ENCODE measurements around the gene ATRX. TPM values are rescaled to one million over a fixed set of nuclear protein-coding genes. Genes with fewer than 3 reads are reported as not detected.

Gene ATRX
- total and polyA plus RNA-seq, 2 donors (not counting 1 experiment from before 2014, with no cell fraction given), result 19.3 to 173 TPM

- no peak overlapping the region for H3K4me3 ChIP-seq (ENCODE audit: control extremely low read depth in 1 of 5, extremely low read depth in 1 of 5, insufficient read depth in 1 of 5, low read depth in 2 of 5, low read length in 4 of 5)
- Mint-ChIP-seq H3K4me3 (no peak overlapping the region), H3K4me1 (peaks cover 50% of the 10 kb centered on the region), H3K27me3 (no peaks in the 10 kb centered on the region), H3K27ac (no peak overlapping the region), H3K9me3 (ENCODE audit: insufficient read depth) (no peaks in the 10 kb centered on the region)
- H3K27ac ChIP-seq (ENCODE audit: low read length in 2 of 2), result no peak overlapping the region
- H3K36me3 ChIP-seq (replicated peaks in 1 of 2; ENCODE audit: control extremely low read depth in 1 of 2, control insufficient read depth in 1 of 2, extremely low read depth in 1 of 2, insufficient read depth in 2 of 2, low read length in 1 of 2), result no peaks in the 10 kb centered on the region
- CTCF ChIA-PET, result no interaction called here
- DNase-seq, result no peak
- H3K27me3 ChIP-seq (replicated peaks in 1 of 4; ENCODE audit: control extremely low read depth in 1 of 4, control insufficient read depth in 3 of 4, insufficient read depth in 4 of 4, low read length in 3 of 4), result no peaks in the 10 kb centered on the region
- no CpG with 5 or more reads among the region's 4 CpGs for WGBS (ENCODE audit: insufficient coverage)
- no peak overlapping the region for H2AFZ ChIP-seq (ENCODE audit: insufficient read depth, low read depth, low read length, poor library complexity, severe bottlenecking)
- H3K9ac ChIP-seq (ENCODE audit: low read length), result no peak overlapping the region
- no peak for TF ChIP-seq EZH2 (IDR thresholded peaks at IDR 0.05; ENCODE audit: borderline replicate concordance, insufficient read depth, low read depth, low read length, poor library complexity, severe bottlenecking)
- TF ChIP-seq, protein P1, sequence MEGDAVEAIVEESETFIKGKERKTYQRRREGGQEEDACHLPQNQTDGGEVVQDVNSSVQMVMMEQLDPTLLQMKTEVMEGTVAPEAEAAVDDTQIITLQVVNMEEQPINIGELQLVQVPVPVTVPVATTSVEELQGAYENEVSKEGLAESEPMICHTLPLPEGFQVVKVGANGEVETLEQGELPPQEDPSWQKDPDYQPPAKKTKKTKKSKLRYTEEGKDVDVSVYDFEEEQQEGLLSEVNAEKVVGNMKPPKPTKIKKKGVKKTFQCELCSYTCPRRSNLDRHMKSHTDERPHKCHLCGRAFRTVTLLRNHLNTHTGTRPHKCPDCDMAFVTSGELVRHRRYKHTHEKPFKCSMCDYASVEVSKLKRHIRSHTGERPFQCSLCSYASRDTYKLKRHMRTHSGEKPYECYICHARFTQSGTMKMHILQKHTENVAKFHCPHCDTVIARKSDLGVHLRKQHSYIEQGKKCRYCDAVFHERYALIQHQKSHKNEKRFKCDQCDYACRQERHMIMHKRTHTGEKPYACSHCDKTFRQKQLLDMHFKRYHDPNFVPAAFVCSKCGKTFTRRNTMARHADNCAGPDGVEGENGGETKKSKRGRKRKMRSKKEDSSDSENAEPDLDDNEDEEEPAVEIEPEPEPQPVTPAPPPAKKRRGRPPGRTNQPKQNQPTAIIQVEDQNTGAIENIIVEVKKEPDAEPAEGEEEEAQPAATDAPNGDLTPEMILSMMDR (IDR thresholded peaks at IDR 0.05), result no peak
- POLR2A ChIA-PET, result no interaction called here
- no peak overlapping the region for H3K4me2 ChIP-seq (replicated peaks; ENCODE audit: low read depth, low read length, poor library complexity, severe bottlenecking)
- peaks cover 3% of the 10 kb centered on the region for H4K20me1 ChIP-seq (ENCODE audit: control insufficient read depth, insufficient read depth, low read length, poor library complexity, severe bottlenecking)
- H3K9me3 ChIP-seq (ENCODE audit: control extremely low read depth in 1 of 3, control insufficient read depth in 2 of 3, insufficient read depth in 1 of 3, low read length in 2 of 3), result no peaks in the 10 kb centered on the region
- peaks cover 64% of the 10 kb centered on the region for H3K79me2 ChIP-seq (ENCODE audit: control insufficient read depth, insufficient read depth, low read length)
- intact Hi-C loops (cut with micrococcal nuclease), result no loop called here
- ATAC-seq (ENCODE audit: low read depth), result no peak
- H3K4me1 ChIP-seq (ENCODE audit: control insufficient read depth in 2 of 2, insufficient read depth in 2 of 2, low read length in 2 of 2), result peaks cover 0 to 3% of the 10 kb centered on the region in 2 donors
Measured at GRCh38 chrX:77723681-77724080, 62.3 kb downstream of the ATRX start.

GRCh38 chrX:77719388-77719787 is 66.6 kb downstream of the ATRX start:
- Histone ChIP-seq H3K4me2 (replicated peaks; ENCODE audit: low read depth, low read length, poor library complexity, severe bottlenecking) (no peak overlapping the region), H3K27me3 (replicated peaks in 1 of 4; ENCODE audit: control extremely low read depth in 1 of 4, control insufficient read depth in 3 of 4, insufficient read depth in 4 of 4, low read length in 3 of 4) (no peaks in the 10 kb centered on the region), H3K4me3 (ENCODE audit: control extremely low read depth in 1 of 5, extremely low read depth in 1 of 5, insufficient read depth in 1 of 5, low read depth in 2 of 5, low read length in 4 of 5) (no peak overlapping the region), H3K9ac (ENCODE audit: low read length) (no peak overlapping the region), H3K79me2 (ENCODE audit: control insufficient read depth, insufficient read depth, low read length) (peaks cover 44% of the 10 kb centered on the region), H3K36me3 (replicated peaks in 1 of 2; ENCODE audit: control extremely low read depth in 1 of 2, control insufficient read depth in 1 of 2, extremely low read depth in 1 of 2, insufficient read depth in 2 of 2, low read length in 1 of 2) (no peaks in the 10 kb centered on the region), H3K9me3 (ENCODE audit: control extremely low read depth in 1 of 3, control insufficient read depth in 2 of 3, insufficient read depth in 1 of 3, low read length in 2 of 3) (no peaks in the 10 kb centered on the region), H2AFZ (ENCODE audit: insufficient read depth, low read depth, low read length, poor library complexity, severe bottlenecking) (no peak overlapping the region), H4K20me1 (ENCODE audit: control insufficient read depth, insufficient read depth, low read length, poor library complexity, severe bottlenecking) (peaks cover 4% of the 10 kb centered on the region), H3K27ac (ENCODE audit: low read length in 2 of 2) (peak overlapping the region in 1 of 2 donors; percentile 18), H3K4me1 (ENCODE audit: control insufficient read depth in 2 of 2, insufficient read depth in 2 of 2, low read length in 2 of 2) (peaks cover 0 to 3% of the 10 kb centered on the region in 2 donors)
- CTCF ChIA-PET, result no interaction called here
- no peak for DNase-seq
- TF ChIP-seq EZH2 (IDR thresholded peaks at IDR 0.05; ENCODE audit: borderline replicate concordance, insufficient read depth, low read depth, low read length, poor library complexity, severe bottlenecking), result no peak
- TF ChIP-seq, protein P1 (IDR thresholded peaks at IDR 0.05), result no peak
- Mint-ChIP-seq H3K27ac (no peak overlapping the region), H3K4me1 (peaks cover 40% of the 10 kb centered on the region), H3K9me3 (ENCODE audit: insufficient read depth) (no peaks in the 10 kb centered on the region), H3K27me3 (no peaks in the 10 kb centered on the region), H3K4me3 (no peak overlapping the region)
- no CpG with 5 or more reads among the region's 4 CpGs for WGBS (ENCODE audit: insufficient coverage)
- POLR2A ChIA-PET, result no interaction called here
- ATAC-seq (ENCODE audit: low read depth), result no peak
- intact Hi-C loops (cut with micrococcal nuclease), result no loop called here

Measured in B cell (primary cell).